GM19240 (cell line): ENCODE results near the gene DAO.
"Not testable (repeated sequence)": the region's sequence is repeated elsewhere in the genome, so short reads cannot be mapped to it uniquely, and the experiment has no call there.

Experiments used
- DNase-seq: peaks from one replicate; pipeline ENCODE4 v3.0.0; 2011; ENCODE audit warnings: low spot score; ENCODE audit not compliant: insufficient read length

Gene DAO

DNA sequence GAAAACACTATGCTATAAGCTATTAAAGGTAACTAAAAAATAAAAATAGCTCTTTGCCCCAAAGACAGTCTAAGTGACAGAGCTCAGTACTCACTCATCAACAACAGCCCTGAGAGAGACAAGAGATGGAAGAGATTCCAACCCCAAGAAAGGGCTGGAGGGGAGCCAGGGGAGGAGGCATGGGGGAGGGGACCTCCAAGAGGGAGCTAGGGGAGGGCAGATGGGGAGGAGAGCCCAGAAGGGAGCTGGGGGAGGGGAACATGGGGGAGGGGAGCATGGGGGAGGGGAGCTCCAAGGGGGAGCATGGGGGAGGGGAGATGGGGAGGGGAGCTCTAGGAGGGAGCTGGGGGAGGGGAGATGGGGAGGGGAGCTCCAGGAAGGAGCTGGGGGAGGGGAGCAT is 30.2 kb upstream of the DAO start:
- no peak for DNase-seq

- peak; percentile 51 for DNase-seq
These were observed 28.9 kb upstream of the DAO start for GRCh38 chr12:108850854-108851573.

GRCh38 chr12:108852674-108853309 is 27.1 kb upstream of the DAO start:
- no peak for DNase-seq

- DNase-seq: no peak
These were observed 26.5 kb upstream of the DAO start for GRCh38 chr12:108853426-108853825.

DNA sequence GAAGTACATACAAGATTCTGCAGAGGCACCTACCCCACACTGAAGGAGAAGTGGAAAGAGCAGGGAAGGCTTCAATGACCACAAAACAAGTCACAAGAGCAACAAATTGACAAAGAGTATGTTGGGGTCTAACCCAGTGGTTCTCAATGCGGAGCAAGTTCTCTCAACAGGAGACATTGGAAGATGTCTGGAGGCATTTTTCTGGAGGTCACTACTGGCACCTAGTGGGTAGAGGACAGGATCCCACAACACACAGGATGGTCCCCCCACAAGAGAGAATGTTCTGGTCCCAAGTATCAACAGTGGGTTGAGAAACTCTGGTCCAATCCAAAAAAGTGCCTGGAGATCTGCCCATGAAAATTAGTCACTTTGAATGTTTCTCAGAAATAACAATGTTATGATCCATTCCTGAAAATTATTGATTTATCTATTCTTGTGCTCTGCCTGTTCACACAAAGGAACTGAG is 25.9 kb upstream of the DAO start:
- DNase-seq: no peak

DNA sequence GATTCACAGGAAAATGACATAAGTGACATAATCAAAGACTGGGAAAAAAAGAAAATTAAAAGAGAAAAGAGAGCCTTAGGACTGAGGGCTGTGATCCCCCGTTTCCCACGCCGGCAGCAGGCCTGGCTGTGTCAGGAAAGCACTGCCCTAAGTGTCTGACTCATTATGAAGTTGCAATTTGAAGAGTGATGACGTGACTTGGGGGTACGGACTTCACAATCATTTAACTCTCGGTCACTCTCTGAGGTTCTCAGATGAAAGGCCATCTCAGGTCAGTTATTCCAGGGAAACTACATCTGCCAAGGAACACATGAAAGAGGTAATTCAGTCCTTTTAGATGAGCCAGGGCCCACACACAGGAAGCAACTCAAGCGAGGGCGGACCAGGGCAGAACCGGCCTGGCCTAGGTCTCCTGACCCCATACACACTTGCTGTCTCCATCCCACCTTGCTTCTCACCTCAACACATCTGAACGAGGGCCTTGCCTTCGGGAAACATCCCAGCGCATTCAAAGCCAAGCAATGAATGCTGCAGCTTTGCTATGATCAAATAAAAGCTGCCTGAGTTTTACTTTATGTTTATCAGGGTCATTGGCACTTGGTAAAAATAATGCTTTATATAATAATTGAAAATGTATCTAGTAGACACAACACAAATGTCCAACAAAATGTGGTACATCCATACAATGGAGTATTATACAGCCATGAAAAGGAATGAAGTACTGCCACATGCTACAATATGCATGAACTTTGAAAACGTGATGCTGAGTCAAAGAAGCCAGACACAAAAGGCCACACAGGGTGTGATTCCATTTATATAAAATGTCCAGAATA is 25.2 kb upstream of the DAO start:
- DNase-seq: no peak

DNA sequence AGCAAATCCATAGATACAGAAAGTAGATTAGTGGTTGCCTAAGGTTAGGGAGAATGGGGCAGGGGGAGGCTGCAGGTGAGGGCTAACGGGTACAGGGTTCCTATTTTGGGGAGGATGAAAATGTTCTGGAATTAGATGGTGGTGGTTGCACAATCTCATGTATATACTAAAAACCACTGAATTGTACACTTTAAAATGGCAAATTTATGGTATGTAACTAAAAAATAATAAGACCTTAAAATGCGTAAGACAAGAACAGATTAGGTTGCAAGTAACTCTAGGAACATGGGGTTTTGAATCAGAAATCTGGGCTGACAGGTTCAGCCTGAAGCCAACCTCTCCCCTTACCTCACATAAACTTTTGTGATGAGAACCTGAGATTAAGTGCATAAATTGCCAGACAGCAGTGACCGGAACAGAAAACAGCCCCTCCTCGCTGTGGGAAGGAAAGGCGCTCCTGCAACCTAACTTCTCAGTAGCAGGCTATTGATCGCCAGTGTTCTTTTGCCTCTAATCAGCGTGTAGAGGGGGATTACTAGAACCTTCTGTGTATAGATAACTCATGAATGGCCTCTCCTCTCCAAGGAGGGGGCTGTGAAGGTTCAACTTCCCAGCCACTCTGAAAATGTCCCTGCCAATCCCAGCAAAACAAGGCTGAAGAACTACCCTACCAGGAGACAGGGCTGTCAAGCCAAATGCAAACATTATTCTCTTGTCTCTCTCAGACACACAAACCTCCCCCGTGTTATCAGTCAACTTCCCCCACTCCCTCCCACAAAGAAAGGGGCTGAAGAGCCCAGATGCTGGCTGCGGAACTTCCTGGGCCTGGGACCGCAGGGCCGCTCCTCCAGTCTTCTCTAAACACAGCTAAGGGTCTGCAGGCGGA is 24.4 kb upstream of the DAO start:
- no peak for DNase-seq

DNA sequence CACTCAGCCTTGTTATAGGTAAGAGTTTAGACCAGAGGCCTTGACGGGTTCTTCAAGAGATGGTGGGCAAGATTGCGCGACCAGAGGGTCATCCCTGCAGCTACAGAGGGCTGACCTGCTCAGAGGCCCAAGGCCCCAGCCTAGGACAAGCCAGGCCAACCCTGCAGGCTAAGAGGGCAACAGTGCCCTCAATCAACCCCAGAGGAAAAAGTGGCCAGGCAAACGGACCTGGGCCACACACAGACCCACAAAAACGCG is 23.8 kb upstream of the DAO start:
- no peak for DNase-seq

DNA sequence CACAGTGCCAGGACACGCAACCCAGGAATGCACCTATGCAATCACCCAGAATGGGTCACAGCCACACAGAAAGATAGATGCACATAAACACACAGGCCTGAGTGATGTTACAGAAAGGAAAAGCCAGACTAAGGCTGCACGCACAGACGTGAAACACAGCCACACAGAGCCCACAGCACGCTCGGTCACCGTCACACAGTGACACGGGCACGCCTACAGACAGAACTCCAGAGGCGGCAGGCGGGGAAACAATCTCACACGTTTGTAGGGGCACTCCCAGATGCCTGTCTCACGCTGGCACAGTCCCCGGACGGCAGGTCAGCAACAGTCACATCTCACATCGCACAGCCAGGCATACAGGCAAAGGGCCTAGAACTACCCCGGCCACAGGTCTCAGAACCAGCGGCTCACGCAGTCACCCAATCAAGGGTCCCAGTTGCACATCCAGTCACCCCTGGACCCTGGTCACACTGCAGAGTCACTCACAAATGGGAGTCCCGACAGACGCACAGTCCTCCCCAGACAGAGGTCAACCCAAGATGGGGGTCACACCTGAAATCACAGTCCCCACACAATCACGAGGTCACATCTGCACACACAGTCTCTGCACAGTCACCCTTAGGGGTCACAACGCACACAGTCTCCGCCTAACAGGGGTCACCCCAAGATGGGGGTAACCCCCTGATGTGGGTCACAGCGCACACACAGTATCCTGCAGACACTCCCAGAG is 23.3 kb upstream of the DAO start:
- DNase-seq: no peak

- no peak for DNase-seq
These were observed 22.8 kb upstream of the DAO start for GRCh38 chr12:108857158-108857407.

- no peak for DNase-seq
These were observed 21.4 kb upstream of the DAO start for GRCh38 chr12:108858311-108859074.

DNA sequence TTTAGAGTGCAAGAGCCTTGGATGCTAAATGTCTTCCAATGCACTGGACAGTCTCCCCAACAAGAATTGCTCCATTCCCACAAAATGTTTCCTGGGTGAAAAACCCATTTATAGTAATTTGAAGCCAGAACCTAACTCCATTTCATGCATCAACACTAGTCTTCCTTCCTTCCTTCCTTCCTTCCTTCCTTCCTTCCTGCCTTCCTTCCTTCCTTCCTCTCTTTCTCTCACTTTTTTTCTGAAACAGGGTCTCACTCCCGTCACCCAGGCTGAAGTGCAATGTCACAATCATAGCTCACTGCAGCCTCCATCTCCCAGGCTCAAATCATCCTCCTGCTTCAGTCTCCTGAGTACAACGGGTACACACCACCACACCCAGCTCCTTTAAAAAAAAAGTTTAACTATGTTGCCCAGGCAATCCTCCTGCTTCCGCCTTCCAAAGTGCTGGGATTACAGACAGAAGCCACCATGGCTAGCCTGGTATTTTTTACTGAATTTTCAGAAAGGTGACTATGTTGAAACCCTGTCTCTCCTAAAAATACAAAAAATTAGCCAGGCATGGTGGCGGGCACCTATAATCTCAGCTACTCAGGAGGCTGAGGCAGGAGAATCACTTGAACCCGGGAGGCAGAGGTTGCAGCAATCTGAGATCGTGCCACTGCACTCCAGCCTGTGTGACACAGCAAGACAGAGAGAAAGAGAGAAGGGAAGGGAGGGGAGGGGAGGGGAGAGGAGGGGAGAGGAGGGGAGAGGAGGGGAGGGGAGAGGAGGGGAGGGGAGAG is 20.6 kb upstream of the DAO start:
- not testable (repeated sequence) for DNase-seq

DNA sequence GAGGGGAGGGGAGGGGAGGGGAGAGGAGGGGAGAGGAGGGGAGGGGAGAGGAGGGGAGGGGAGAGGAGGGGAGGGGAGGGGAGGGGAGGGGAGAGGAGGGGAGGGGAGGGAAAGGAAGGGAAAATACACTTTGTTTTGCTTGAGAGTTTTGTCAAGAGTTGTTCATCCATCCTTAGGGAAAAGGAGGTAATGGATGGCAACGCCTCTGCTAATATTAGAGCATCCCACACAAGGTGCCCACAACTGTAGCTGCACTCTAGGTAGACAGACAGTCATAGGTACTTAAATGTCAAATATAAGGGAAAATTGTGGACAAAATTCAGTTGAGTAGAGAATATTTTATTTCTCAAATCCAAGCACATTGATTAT is 20.0 kb upstream of the DAO start:
- DNase-seq: no peak

GRCh38 chr12:108860443-108860842 is 19.4 kb upstream of the DAO start:
- no peak for DNase-seq

DNA sequence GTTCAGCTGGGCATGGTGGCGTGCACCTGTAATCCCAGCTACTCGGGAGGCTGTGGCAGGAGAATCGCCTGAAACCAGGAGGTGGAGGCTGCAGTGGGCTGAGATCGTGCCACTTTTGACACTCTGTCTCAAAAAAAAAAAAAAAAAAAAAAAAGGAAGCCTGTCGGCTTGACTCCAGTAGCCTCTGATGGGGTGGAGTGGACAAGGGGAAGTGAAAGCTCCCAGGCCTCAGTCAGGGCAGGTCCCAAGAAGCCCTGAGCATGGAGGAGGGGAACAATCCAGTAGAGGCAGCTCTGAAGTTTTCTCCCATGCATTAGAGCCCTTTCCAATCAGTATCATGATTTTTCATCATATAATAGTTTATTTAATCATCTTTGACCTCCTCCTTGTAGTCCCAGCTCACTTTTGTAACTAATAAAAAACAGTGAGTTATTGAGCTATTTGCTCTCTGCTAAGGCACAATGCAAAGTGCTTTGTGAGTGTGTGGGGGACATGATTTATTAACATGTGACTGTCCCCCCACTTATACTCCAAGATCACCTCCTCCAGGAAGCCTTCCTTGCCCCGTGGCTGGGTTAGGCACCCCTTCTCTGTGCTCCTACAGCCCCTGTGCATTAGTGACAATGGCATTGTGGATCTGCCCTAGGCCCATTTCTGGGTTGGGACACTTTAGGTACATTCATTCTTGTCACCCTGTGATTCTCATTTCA is 17.9 kb upstream of the DAO start:
- DNase-seq: no peak

DNA sequence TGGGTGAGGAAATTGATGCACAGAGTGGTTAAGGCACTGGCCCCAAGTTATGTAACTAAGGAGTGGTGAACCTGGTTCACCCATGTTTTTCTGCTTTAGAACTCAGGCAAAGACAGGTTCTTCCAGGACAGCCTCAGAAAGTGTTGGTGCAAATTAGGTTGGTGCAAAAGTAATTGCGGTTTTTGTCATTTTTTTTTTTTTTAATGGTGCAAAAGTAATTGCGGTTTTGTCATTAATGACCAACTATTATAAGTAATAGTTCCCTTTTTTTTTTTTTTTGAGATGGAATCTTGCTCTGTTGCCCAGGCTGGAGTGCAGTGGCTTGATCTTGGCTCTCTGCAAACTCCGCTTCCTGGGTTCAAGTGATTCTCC is 17.3 kb upstream of the DAO start:
- DNase-seq: no peak

GRCh38 chr12:108865169-108865568 is 14.7 kb upstream of the DAO start:
- no peak for DNase-seq

DNA sequence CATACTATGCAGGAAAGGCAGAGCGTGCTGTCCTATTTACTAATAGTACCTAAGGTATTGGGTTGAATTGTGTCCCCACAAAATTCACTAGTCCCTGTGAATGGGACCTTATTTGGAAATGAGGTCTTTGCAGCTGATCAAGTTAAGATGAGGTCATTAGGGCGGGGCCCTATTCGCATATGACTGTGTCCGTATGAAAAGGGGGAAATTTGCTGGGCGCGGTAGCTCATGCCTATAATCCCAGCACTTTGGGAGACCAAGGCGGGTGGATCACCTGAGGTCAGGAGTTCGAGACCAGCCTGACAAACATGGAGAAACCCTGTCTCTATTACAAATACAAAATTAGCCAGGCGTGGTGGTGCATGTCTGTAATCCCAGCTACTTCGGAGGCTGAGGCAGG is 13.8 kb upstream of the DAO start:
- DNase-seq: not testable (repeated sequence)

DNA sequence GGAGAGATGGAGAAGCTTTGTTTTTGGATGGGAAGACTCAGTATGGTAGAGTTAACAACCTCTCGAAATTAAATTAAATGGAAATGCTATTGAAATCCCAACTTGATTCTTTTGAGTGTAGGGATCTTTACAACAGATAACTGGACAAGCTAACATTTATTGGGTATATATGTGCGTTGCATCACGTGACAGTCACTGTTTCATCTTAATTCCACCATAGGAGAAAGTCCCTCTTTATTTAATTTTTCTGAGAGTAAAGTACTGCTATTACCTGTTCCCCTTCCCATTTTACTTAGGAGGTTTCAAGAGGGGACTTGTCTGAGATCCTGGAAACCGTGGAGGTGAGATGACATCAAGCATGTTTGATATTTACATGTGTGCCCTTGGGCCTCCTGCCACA is 11.1 kb upstream of the DAO start:
- no peak for DNase-seq
